Colon (tissue), 2 donors: Measurements from ENCODE around the gene KRT23.
A peak's percentile ranks its signal among the peaks of the same experiment; 100 is the strongest.

Source experiments
- FAIRE-seq: peaks from 2 replicates; lab custom pipeline; 2012; peaks lifted over from hg19 to GRCh38; lab: Jason Lieb, UNC
- donor health status: control.
- donor health status: control.

The KRT23 gene

GRCh38 chr17:40909351-40909750 lies 28.1 kb downstream of the KRT23 start:
- FAIRE-seq = no peak

DNA sequence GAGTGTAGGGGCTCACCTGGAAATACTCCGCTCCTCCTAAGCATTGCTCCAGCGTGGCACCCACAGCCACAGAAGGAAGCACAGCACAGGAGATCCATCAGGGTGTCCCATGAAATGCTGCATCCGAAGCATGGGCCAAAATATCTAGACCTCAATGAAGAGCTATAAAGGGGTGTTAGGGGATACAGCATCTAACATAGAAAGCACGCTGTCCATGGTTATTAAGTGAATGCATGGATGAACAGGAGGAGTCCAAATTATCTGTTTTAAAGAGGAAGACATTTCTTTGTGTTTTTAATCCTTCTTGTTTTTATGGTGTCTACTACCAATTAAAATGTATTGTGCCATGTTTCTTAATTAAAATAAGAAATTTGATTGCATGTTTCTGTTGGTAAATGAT lies 30.8 kb downstream of the KRT23 start:
- FAIRE-seq = no peak

DNA sequence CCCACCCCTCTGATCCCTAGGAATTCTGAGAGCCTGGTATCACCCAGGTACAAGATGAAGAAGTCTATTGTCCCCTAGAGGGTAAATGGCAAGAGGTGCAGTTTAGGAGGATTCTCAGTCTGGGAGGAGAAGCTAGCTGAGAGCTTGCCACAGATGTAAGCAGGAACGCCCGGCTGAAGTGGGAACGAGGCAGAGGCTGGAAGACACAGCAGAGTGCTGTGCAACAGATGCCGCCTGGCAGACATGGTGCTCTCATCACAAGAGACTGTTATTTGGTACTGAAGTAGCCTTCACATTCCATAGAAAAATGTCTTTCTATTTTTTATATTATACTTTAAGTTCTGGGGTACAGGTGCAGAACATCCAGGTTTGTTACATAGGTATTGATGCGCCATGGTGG lies 32.1 kb downstream of the KRT23 start:
- FAIRE-seq = no peak

GRCh38 chr17:40903129-40903847 lies 34.2 kb downstream of the KRT23 start:
- no peak for FAIRE-seq

GRCh38 chr17:40902498-40902897 lies 34.9 kb downstream of the KRT23 start:
- FAIRE-seq = no peak

GRCh38 chr17:40901981-40902474 lies 35.4 kb downstream of the KRT23 start:
- FAIRE-seq = peak; percentile 91

- no peak for FAIRE-seq
These were observed 36.6 kb downstream of the KRT23 start for GRCh38 chr17:40900809-40901356.

DNA sequence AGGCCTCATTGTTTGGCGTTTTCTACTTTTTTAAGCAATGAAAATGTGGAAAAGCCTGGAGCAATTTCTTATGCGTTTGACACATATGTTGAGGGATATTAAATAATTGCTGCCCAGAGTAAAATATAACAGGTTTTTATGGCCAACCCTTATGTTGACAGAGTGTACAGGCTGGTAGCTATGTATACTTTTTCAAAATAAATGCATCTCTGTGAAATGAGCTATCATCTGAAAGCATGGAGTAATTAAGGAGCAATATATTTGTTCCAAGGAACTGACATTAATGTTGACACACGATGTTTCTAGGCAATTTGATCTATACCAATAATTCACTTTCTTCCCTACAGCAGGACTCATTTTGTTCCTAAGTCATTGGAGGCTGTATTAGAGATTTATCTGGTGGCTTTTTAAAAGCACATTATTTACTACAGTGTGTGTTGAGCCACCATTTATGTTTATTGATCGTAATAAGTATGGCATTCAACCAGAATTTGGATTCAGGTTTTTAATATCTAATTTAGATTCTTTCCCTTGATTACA lies 40.5 kb downstream of the KRT23 start:
- FAIRE-seq = no peak

- no peak for FAIRE-seq
These were observed 42.2 kb downstream of the KRT23 start for GRCh38 chr17:40895106-40895730.

DNA sequence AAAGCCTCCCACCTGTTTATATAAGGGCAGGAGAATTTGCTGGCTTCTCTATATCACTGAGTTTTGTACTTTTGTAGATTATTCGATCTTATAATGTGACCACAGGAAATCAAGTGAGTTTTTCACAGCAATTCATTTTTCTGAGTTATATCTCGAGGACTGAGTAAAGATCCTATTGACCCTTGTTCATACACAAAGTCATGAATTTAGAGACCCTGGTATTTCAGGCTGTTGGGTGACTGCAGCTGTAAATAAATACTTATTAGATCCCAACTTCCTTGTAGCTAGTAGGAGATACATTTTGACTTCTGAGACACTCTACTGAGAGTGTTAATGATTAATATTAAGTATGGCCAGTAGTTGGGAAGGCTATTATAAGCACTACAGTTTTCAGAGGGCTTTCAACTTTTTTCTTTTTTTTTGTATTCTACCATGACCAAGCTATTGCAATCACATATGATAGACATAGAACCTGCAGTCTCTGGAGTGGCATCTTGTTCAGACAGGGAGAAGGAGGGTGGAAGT lies 49.2 kb downstream of the KRT23 start:
- no peak for FAIRE-seq

DNA sequence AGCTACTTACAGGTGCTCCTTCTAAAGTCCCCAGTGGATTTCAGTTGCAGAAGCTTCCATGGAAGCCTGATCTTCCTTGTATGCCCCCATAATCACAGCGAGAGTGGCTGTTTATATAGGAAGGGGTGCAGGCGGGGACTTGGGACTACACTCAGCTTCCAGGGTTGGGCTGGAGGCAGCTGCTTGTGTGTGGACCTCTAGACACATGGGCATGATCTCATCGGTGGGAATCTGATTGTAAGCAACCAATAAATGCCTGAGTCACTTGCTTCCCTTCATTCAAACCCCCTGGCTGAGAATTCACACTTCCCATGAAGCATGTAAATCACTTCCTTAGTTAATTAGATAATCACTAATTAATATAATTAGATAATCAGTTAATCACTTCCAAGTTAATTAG lies 51.4 kb downstream of the KRT23 start:
- FAIRE-seq = no peak

- peak; percentile 10 for FAIRE-seq
These were observed 52.5 kb downstream of the KRT23 start, which contains the start of gene KRT20 for GRCh38 chr17:40884708-40885512. TSS of gene KRT20 (minus strand) at chr17:40885242. CDS start at chr17:40885185, 57 bp downstream.

- peak; percentile 82 for FAIRE-seq
These were observed 53.7 kb downstream of the KRT23 start for GRCh38 chr17:40883626-40884334.

- FAIRE-seq = no peak
These were observed 54.4 kb downstream of the KRT23 start for GRCh38 chr17:40883031-40883430.

- no peak for FAIRE-seq
These were observed 58.4 kb downstream of the KRT23 start for GRCh38 chr17:40879026-40879425.

- no peak for FAIRE-seq
These were observed 59.4 kb downstream of the KRT23 start for GRCh38 chr17:40878044-40878443.

DNA sequence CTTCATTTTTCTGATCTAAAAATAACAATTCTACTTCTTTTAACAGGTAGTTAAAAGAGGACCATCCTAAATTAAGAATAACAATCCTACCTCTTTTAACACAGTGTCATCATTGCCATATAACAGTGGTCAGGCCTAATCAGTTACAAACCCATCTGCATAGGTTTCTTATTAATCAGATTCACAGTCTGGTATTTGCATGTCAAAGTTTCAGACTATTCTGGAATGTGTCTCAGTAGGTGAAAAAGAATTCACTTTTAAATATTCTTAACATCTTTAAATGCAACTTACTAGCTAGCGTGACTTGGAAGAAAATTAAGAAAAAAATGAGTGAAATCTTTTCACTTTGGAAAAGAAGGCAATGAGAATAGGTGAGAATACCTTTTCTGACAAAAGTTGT lies 63.6 kb downstream of the KRT23 start:
- no peak for FAIRE-seq

- FAIRE-seq = no peak
These were observed 64.2 kb downstream of the KRT23 start for GRCh38 chr17:40873255-40873654.
